GM12878 (cell line): ENCODE data around the gene KATNBL1. TPM values are rescaled to one million over a fixed set of nuclear protein-coding genes. Genes with fewer than 3 reads are reported as not detected.

Experiments
- ATAC-seq: fragments of 200-7000 bp; cut with Tn5 transposase; 3 replicates; pipeline ENCODE4 v1.9.1; 2020; ENCODE audit warnings: mild to moderate bottlenecking, moderate library complexity
- BruUV-seq: library from RNA; stranded (reverse); fragments of 400-500 nt; replicated peaks from 2 replicates; lab custom pipeline; 2021; lab: Mats Ljungman, UMichigan
- CTCF ChIA-PET: fragments of 300-600 bp; sonication (Branson Sonifier 250); formaldehyde crosslinking; extraction: SDS; loops from one replicate; lab custom pipeline; 2021; ENCODE audit warnings: inconsistent platforms; lab: Yijun Ruan, JAX
- POLR2A ChIA-PET: fragments of 350-600 bp; formaldehyde crosslinking; extraction: SDS; loops from one replicate; lab custom pipeline; 2021; ENCODE audit warnings: inconsistent platforms; lab: Charles Lee
- RAD21 ChIA-PET: fragments of 300-600 bp; sonication (Branson Sonifier 250); formaldehyde crosslinking; loops from one replicate; lab custom pipeline; 2023; ENCODE audit warnings: antibody characterized with exemption; ENCODE audit not compliant: unreplicated experiment; lab: Charles Lee
- SMC1A ChIA-PET: fragments of 300-600 bp; sonication (Branson Sonifier 250); formaldehyde crosslinking; loops from one replicate; lab custom pipeline; 2023; ENCODE audit not compliant: unreplicated experiment, uncharacterized antibody; lab: Charles Lee
- DNase-seq: peaks from one replicate; pipeline ENCODE4 v3.0.0-alpha.2; 2011; ENCODE audit warnings: low read depth, low spot score
- FAIRE-seq: peaks from 3 replicates; lab custom pipeline; 2011; peaks lifted over from hg19 to GRCh38; lab: Jason Lieb, UNC
- H2AFZ ChIP-seq: 2 replicates; pipeline ENCODE4 v1.6.0; 2011; ENCODE audit warnings: low read depth, low read length, control low read depth; ENCODE audit not compliant: control insufficient read depth
- H3K27ac ChIP-seq: 2 replicates; pipeline ENCODE4 v1.5.1; 2011; ENCODE audit warnings: control low read depth; ENCODE audit not compliant: control insufficient read depth, insufficient read depth
- H3K27me3 ChIP-seq, 2 experiments: replicated peaks in 1 of 2; 2 replicates each; pipeline versions ENCODE4 v1.6.0 to v1.6.1; 2011; ENCODE audit warnings: low read length in 1 of 2; ENCODE audit not compliant: control insufficient read depth in 2 of 2, insufficient read depth in 2 of 2
- H3K36me3 ChIP-seq, 2 experiments: 2 replicates each; pipeline ENCODE4 v1.5.1; 2011; ENCODE audit warnings: low read length in 1 of 2; ENCODE audit not compliant: control insufficient read depth in 2 of 2, insufficient read depth in 2 of 2
- H3K4me1 ChIP-seq: 2 replicates; pipeline ENCODE4 v1.6.1; 2011; ENCODE audit warnings: mild to moderate bottlenecking, low read length, moderate library complexity, mixed read lengths; ENCODE audit not compliant: control insufficient read depth, insufficient read depth
- H3K4me2 ChIP-seq: 2 replicates; pipeline ENCODE4 v1.6.0; 2011; ENCODE audit warnings: control low read depth; ENCODE audit not compliant: control insufficient read depth, insufficient read depth
- H3K4me3 ChIP-seq: fragments of 200-600 bp; sonication (generic); 2 replicates; pipeline ENCODE4 v1.5.1; 2016
- H3K79me2 ChIP-seq: 2 replicates; pipeline ENCODE4 v1.6.0; 2011; ENCODE audit warnings: low read length; ENCODE audit not compliant: control insufficient read depth, insufficient read depth
- H3K9ac ChIP-seq: 2 replicates; pipeline ENCODE4 v1.8.0; 2011; ENCODE audit warnings: low read length, control low read depth, mixed read lengths; ENCODE audit not compliant: control insufficient read depth, insufficient read depth
- H3K9me3 ChIP-seq: replicated peaks from 3 replicates; pipeline ENCODE4 v1.5.1; 2011; ENCODE audit warnings: mild to moderate bottlenecking, low read length; ENCODE audit not compliant: control insufficient read depth, insufficient read depth
- H4K20me1 ChIP-seq: 2 replicates; pipeline ENCODE4 v1.6.0; 2011; ENCODE audit not compliant: control insufficient read depth, insufficient read depth
- CEBPB ChIP-seq, 2 experiments: fragments of 150-350 bp in 1 of 2; IDR thresholded peaks; 2 replicates each; pipeline ENCODE4 v1.6.1; 2012 to 2014; ENCODE audit warnings: low read depth in 2 of 2, low read length in 2 of 2, borderline replicate concordance in 1 of 2, inconsistent platforms in 1 of 2
- ELK1 ChIP-seq: IDR thresholded peaks from 2 replicates; pipeline ENCODE4 v1.6.1; 2012; ENCODE audit warnings: low read depth, low read length, improper control_type of control experiment
- HCFC1 ChIP-seq: fragments of 150-350 bp; IDR thresholded peaks from 2 replicates; pipeline ENCODE4 v1.6.1; 2014; ENCODE audit warnings: low read length
- HDAC6 ChIP-seq: fragments of 200-600 bp; sonication (generic); IDR thresholded peaks from one replicate; pipeline ENCODE4 v1.8.0; 2017; ENCODE audit warnings: antibody characterized with exemption; ENCODE audit not compliant: unreplicated experiment
- IRF4 ChIP-seq: IDR thresholded peaks from 2 replicates; pipeline ENCODE4 v1.6.1; 2011; ENCODE audit warnings: low read depth, low read length
- JUND ChIP-seq: IDR thresholded peaks from 2 replicates; pipeline ENCODE4 v1.6.1; 2012; ENCODE audit warnings: low read depth, mild to moderate bottlenecking, low read length, improper control_type of control experiment, moderate library complexity
- KAT2A ChIP-seq: conservative IDR thresholded peaks from 2 replicates; pipeline ENCODE4 v1.6.1; 2011; ENCODE audit warnings: low read depth, low read length; ENCODE audit not compliant: control insufficient read depth
- NBN ChIP-seq: fragments of 450-650 bp; IDR thresholded peaks from 2 replicates; pipeline ENCODE4 v1.6.1; 2016
- RAD21 ChIP-seq: IDR thresholded peaks from 2 replicates; pipeline ENCODE4 v1.6.1; 2011; ENCODE audit warnings: mild to moderate bottlenecking, low read depth, low read length, moderate library complexity; ENCODE audit not compliant: insufficient read depth
- RFX5 ChIP-seq: IDR thresholded peaks from 2 replicates; pipeline ENCODE4 v1.6.1; 2011; ENCODE audit warnings: low read depth, low read length, improper control_type of control experiment
- SMARCA5 ChIP-seq: fragments of 450-650 bp; IDR thresholded peaks from 2 replicates; pipeline ENCODE4 v1.6.1; 2017; ENCODE audit warnings: mild to moderate bottlenecking
- STAT3 ChIP-seq: IDR thresholded peaks from 2 replicates; pipeline ENCODE4 v1.6.1; 2011; ENCODE audit warnings: low read depth, low read length, improper control_type of control experiment
- ZNF207 ChIP-seq: fragments of 450-650 bp; IDR thresholded peaks from 2 replicates; pipeline ENCODE4 v1.6.1; 2014; ENCODE audit warnings: antibody characterized with exemption, mild to moderate bottlenecking, borderline replicate concordance
- ZSCAN29 ChIP-seq: fragments of 450-650 bp; IDR thresholded peaks from 2 replicates; pipeline ENCODE4 v1.6.1; 2017; ENCODE audit warnings: mild to moderate bottlenecking, moderate library complexity
- WGBS: methylation state at CpG from one replicate; pipeline ENCODE4 v1.1.6; 2016; ENCODE audit warnings: low lambda C conversion rate; ENCODE audit not compliant: insufficient replicate concordance, insufficient coverage; ENCODE audit errors: missing lambda C conversion rate; 5-methylcytosine and 5-hydroxymethylcytosine counted together
- in situ Hi-C: fragments of 300-500 bp; cut with MboI; formaldehyde crosslinking; loops from 9 replicates; pipeline ENCODE4 v1.14.3; 2018; ENCODE audit warnings: mixed read lengths
- intact Hi-C: fragments of 100-400 bp; cut with micrococcal nuclease; formaldehyde crosslinking; loops from one replicate; pipeline ENCODE4 v1.14.2; 2022; ENCODE audit not compliant: unreplicated experiment
- polyA plus RNA-seq, 11 experiments: library from polyadenylated mRNA; depleted of rRNA in 4 of 11; unstranded in 6 of 11; stranded (reverse) in 5 of 11; fragments of >200 nt; fragmentation: Nextera tagmentation in 4 of 11; fragmentation: Illumina TruSeq in 1 of 11; extraction: Ambion mirVana in 4 of 11; extraction: Trizol in 1 of 11; gene quantifications; 1 replicate in 1 of 11; 2 replicates in 10 of 11; pipeline versions ENCODE4 v1.2.1 to v1.2.3, GENCODE V29; 2011 to 2016; ENCODE audit warnings: inconsistent platforms in 2 of 11, missing spikeins in 2 of 11, low read depth in 1 of 11
- total RNA-seq, 4 experiments: library from RNA; depleted of rRNA in 3 of 4; stranded (reverse); fragments of >200 nt in 3 of 4; fragmentation: Illumina TruSeq in 1 of 4; extraction: Trizol in 1 of 4; gene quantifications; 2 replicates each; pipeline versions ENCODE4 v1.2.1 to v1.2.3, GENCODE V29; 2013 to 2021

KATNBL1 gene
- total and polyA plus RNA-seq, 10 of the 15 experiments (the other 5 are each of a cell fraction or from before 2014, with no cell fraction given): 7.8 to 58.8 (median 30.1) TPM

GRCh38 chr15:34116620-34117019, 93.3 kb downstream of the KATNBL1 start:
- Histone ChIP-seq H3K27ac (no peak overlapping the region), H3K36me3 (no peaks in the 10 kb centered on the region)
- TF ChIP-seq JUND (no peak), HDAC6 (no peak), NBN (no peak), ZNF207 (no peak), STAT3 (no peak), ZSCAN29 (no peak), RAD21 (no peak), IRF4 (no peak), ELK1 (no peak), HCFC1 (no peak), RFX5 (no peak), SMARCA5 (no peak), KAT2A (no peak), CEBPB (IDR thresholded peaks at IDR 0.05; ENCODE audit: borderline replicate concordance in 1 of 2, low read depth in 2 of 2, low read length in 2 of 2) (no peak)
- TF ChIP-seq, all 136 proteins: peak for 0
- RAD21 ChIA-PET: interaction anchor here (1.8 kb wide), 1 partner anchor 92 kb away, joined by 8 read pairs; the partner anchor contains the start of gene KATNBL1
- BruUV-seq: no TSS peak
- Histone ChIP-seq H2AFZ (no peak overlapping the region), H3K4me3 (no peak overlapping the region), H3K9me3 (no peaks in the 10 kb centered on the region), H4K20me1 (no peaks in the 10 kb centered on the region), H3K27me3 (no peaks in the 10 kb centered on the region), H3K4me2 (no peak overlapping the region), H3K9ac (no peak overlapping the region), H3K79me2 (no peaks in the 10 kb centered on the region), H3K4me1 (no peaks in the 10 kb centered on the region)
- no peak for ATAC-seq
- POLR2A ChIA-PET: no interaction called here
- DNase-seq: no peak
- SMC1A ChIA-PET: no interaction called here
- CTCF ChIA-PET: no interaction called here
- in situ Hi-C loops (no loop called here), intact Hi-C loops (no loop called here)
- FAIRE-seq: no peak
- 88% methylated on average over 2 of the region's 2 CpGs for WGBS
